GM21576 (cell line): ENCODE measurements around the gene PIGQ.

ENCODE experiments used
- ATAC-seq: cut with Tn5 transposase; IDR thresholded peaks from one replicate; pipeline ENCODE4 v1.9.1; 2021; ENCODE audit warnings: mild to moderate bottlenecking, moderate library complexity; ENCODE audit not compliant: unreplicated experiment

Gene PIGQ

GRCh38 chr16:566475-567372 is 3.0 kb upstream of the PIGQ start, which contains the start of gene NHLRC4:
NHLRC4 (plus strand) TSS chr16:567005; CDS start chr16:568048, 1,043 bp downstream.
- no peak for ATAC-seq

DNA sequence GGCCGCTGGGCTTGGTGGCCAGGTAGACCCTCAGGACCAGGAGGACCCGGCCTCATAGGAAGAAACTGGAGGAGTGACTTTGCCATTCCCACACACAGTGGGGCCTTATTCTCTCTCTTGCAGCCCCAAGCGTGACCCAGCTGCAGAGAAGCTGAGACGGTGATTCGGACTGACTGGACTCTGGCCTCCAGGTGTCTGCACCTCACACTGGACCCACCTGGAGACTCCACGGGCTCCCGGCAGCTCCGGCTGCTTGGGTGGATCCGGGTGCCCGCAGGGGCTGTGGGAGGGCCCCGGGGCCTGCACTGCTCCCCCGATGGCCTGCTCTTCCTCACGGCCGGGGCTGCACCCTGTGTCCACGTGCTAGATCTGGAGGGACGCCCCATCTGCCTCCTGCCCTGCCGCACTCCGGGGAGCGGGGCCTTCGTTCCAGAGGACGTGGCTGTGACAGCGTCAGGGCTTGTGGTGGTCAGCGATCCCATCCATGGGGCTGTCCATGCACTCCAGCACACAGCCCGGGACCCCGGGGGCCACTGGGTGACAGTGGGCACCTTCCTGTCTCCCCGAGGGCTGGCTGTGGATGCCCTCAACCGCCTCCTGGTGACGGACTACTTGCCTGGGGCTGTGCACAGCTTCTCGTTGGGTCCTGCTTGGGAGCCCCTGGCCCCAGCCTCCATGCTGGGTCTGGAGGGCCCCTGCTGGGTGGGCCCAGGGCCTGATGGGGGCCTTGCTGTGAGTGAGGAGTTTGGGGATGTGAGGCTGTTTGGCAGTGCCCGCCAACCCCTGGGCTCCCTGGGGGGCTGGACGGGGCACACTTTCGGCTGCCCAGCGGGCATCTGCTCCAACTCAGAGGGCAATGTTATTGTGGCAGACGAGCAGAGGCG is 2.2 kb upstream of the PIGQ start:
- no peak for ATAC-seq

- no peak for ATAC-seq
These were observed 1.1 kb upstream of the PIGQ start for GRCh38 chr16:568401-569258.

DNA sequence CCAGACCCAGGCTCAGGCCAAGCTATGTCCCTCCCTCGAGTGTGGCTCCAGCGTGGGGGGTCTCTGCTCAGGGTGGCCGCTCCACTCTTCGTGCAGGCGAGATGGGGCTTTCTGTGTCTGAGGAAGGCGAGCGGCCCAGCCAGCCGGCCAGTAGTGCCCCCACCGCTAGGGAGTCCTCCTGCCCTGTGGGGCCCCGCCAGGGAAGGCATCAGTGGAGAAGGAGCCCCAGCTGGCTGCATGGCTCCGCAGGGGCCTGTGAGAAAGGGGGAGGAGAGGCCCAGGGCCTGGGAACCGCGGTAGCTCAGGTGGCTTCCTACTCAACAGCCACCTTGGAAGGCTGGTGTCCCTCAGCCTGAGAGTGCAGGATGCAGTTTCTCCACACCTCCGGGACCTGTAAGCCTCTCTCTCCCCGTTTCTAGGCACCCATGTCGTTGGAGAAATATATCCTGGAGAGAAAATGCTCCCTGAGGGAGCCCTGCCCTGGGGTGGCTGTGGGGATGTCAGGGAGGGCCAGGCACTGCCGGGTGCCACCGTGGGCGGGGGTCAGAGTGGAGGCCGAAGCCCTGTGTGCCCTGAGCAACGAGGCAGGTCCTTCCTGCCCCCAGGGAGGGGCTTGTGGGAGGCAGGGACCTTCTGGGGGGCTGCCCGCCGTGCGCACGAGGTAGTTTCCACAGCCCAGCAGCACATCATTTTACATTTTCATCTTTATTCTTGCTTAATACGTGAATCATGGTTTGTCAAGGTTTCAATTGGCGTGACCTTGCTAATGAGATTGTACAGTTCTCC is 3.3 kb downstream of the PIGQ start:
- no peak for ATAC-seq

GRCh38 chr16:574021-574760 is 4.4 kb downstream of the PIGQ start:
- ATAC-seq: no peak

GRCh38 chr16:575354-576196 is 5.8 kb downstream of the PIGQ start:
- no peak for ATAC-seq

DNA sequence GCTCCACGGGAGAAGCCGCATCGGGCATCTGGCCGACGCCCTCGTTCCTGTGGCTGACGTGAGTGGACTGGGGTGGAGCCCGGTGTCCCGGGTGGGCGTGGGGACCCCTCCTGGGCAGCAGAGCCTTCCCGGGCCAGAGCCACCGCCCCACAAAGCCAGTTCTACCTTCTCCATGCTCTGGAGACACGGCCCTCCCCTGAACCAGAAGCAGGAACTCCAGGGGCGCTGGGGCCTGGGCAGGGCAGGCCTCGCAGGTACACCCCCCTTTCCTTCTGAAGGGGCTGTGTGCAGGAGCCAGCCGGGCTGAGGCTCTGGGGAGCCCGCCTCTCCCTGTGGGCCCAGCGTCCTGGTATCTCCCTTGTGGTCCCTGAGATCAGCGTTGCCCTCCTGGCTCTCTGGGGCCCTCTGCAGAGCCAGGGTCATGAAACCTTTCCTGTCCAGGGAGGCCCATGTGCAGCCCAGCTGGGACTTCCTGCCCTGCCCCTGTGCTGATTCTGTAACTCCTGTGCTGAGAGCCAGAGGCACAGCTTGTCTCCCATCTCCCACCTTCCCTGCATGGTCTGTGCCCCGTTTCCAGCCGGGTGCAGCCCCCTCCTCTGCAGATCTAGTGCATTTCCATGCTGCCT is 6.5 kb downstream of the PIGQ start:
- ATAC-seq: no peak

DNA sequence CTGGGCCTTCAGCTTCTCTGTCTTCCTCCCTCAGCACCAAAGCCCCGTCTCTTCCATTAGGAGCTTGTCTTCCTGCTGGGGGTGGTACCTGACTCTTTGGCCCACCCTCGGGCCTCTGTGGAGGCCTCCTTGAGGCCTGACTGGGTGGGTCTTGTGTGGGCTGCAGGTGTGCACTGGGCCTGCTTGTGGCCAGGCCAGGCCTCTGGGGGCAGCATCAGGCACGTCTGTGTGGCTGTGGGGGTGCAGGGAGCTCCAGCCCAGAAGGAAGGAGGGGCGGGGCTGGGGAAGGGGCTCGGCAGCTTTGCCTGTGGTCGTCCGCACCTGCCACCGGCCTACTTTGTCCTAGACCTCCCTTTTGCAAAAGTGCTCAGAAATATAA is 7.0 kb downstream of the PIGQ start:
- no peak for ATAC-seq

DNA sequence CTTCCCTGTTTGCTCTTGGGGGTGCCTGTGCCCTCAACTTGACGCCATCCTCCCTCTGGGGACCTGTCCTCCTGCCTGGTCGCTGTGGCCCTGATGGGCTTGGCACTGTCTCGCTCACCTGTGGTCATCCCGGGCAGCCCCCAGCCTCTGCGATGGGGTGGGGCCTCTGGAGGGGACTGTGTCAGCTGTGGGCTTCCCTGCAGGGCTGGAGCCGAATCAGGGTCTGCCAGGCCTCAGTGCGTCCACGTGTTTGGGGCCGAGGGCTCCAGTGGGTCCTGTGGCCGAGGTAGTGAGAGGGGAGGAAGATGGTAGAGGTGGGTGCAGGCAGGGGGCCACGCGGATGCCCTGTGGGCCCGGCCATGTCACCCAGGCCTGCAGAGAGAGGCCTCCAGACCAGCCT is 8.0 kb downstream of the PIGQ start:
- ATAC-seq: no peak

DNA sequence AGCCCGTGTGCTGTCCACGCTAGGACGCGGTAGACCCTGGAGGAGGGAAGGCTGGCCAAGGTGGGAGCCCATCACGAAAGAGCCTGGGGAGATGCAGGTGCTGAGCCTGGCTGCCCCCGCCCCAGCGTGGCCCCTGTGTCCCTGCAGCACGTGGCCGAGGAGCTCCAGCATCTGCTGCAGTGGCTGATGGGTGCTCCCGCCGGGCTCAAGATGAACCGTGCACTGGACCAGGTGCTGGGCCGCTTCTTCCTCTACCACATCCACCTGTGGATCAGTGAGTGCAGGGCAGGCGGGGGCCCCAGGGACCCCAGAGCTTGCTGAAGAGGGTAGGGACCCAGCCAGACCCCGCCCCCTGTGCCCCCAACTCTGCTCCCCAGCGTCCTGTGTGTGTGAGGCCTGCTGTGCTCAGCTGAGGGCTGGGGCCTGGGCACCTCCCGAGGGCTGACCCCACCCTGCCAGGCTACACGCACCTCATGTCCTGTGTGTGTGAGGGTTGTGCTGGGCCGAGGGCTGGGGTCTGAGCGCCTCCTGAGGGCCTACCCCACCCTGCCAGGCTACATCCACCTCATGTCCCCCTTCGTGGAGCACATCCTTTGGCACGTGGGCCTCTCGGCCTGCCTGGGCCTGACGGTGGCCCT is 8.6 kb downstream of the PIGQ start:
- no peak for ATAC-seq

DNA sequence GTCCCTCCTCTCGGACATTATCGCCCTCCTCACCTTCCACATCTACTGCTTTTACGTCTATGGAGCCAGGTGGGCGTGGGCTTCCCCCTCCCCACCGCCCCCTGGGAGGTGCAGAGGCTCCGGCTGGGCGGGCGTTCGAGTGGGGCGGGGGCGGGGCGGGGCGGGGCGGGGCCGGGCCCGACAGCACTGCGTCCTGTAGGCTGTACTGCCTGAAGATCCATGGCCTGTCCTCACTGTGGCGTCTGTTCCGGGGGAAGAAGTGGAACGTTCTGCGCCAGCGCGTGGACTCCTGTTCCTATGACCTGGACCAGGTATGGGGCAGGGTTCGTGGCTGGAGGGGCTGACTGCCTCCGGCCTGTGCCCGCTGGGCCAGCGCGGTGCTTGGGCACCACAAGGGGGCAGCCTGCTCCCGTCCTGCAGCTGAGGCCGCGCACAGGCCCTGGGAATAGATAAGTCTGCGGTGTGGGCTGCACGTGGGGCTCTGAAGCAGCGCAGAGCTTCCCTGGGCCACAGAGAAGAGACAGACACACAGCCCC is 9.2 kb downstream of the PIGQ start:
- no peak for ATAC-seq

DNA sequence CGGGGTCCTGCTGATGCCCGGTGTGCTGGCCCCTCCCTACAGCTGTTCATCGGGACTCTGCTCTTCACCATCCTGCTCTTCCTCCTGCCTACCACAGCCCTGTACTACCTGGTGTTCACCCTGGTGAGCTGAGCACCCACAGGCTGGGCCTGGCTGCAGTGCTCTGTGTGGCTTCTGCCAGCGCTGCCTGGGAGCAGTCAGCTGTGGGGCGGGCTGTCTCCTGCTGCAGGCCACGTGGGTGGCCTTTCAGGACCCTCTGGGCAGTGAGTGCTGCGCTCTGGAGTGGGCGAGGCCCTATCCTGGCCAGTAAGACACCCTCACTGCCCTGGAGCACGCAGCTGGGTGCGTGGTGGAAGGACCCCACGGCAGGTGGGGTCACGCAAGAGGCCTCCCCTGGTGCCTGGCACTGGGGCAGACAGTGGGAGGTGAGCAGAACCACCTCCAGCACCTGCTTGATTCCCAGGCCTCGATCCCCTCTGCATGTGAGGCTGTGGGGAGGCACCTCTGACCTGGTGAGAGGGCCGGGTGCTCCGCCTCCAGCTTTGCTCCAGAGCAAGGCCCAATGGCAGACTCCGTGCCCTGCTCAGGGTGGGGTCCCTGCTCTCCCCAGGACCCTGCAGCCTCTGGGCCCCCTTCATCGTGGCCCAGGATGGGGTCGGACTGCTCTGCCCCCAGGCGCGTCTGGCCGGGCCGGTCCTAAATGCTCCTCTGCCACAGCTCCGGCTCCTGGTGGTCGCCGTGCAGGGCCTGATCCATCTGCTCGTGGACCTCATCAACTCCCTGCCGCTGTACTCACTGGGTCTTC is 10.6 kb downstream of the PIGQ start:
- ATAC-seq: no peak

- ATAC-seq: no peak
These were observed 11.3 kb downstream of the PIGQ start for GRCh38 chr16:580946-581498.

DNA sequence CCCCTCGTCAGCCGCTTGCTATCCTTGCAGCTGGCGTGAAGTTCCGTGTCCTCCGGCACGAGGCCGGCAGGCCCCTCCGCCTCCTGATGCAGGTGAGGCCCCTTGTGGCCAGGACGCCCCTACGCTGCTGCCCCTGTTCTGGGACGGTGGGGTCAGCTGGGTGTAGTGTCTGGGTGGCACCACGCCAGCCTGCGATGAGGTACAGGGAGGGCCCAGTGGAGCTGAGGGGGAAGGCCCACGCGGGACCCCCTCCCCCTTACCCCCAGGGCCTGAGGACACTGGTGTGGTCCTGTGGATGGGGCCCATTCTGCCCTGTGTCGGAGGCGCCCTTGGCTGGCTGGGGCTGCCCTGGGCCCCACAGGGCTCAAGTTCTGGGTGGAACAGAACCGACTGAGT is 12.4 kb downstream of the PIGQ start:
- no peak for ATAC-seq

DNA sequence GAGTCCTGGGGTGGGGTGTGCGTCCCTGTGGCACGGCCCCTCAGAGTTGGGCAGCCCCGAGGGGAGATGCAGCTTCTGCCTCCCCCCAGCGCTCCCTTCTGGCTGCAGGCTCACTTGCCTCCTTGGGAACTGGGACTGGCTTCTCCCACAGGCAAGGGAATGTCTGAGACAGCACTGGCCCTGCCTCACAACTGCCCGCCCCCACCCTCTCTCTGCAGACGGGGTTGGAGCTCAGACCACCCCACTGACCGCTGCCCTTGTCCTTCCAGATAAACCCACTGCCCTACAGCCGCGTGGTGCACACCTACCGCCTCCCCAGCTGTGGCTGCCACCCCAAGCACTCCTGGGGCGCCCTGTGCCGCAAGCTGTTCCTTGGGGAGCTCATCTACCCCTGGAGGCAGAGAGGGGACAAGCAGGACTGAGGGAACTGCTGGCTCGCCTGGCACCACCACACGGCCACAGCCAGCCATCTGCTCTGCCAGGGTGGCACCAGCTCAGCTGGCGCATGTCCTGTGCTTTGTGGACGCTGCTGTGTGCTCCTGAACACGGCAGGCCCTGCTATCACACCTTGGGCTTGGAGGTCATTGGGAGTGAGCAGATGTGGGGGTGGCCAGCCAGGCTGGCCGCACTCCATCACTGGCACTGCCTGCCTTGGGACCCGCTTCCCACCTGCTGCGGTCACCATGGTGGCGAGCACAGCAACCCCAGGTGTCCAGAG is 13.0 kb downstream of the PIGQ start:
- ATAC-seq: no peak

DNA sequence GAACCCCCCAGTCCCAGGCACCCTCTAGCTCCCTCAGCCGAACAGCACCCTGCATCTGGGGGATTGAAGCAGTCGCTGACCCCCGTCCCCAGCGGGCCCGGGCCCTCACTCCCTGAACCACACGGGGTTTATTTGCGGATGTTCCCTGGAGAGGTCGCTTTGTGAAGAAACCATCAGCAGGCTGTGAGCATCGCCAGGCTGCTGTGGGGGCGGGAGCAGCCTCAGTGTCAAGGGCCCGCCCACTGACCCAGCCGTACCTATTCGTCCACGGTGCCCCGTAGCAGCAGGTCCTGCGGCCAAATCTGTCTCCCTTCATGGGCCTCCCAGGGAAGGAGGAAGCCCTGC is 13.7 kb downstream of the PIGQ start:
- ATAC-seq: no peak
